Fibroblast of skin of abdomen (primary cell): Measurements from ENCODE around the gene ZNF333.
"Not testable (repeated sequence)": the region's sequence is repeated elsewhere in the genome, so short reads cannot be mapped to it uniquely, and the experiment has no call there.

Experiments
- DNase-seq: peaks from one replicate; pipeline ENCODE4 v3.0.0-alpha.2; 2013

The ZNF333 gene

GRCh38 chr19:14769201-14769600 lies 79.4 kb downstream of the ZNF333 start:
- no peak for DNase-seq

GRCh38 chr19:14770136-14770535 lies 80.3 kb downstream of the ZNF333 start:
- DNase-seq, result no peak

GRCh38 chr19:14770944-14771839 lies 81.3 kb downstream of the ZNF333 start:
- DNase-seq, result no peak

GRCh38 chr19:14772467-14772866 lies 82.6 kb downstream of the ZNF333 start:
- no peak for DNase-seq

GRCh38 chr19:14772995-14773394 lies 83.1 kb downstream of the ZNF333 start:
- no peak for DNase-seq

GRCh38 chr19:14773722-14774121 lies 83.9 kb downstream of the ZNF333 start:
- not testable (repeated sequence) for DNase-seq

GRCh38 chr19:14774373-14774772 lies 84.5 kb downstream of the ZNF333 start:
- no peak for DNase-seq

GRCh38 chr19:14775326-14775725 lies 85.5 kb downstream of the ZNF333 start:
- not testable (repeated sequence) for DNase-seq

GRCh38 chr19:14775869-14776586 lies 86.2 kb downstream of the ZNF333 start:
- DNase-seq, result no peak

- DNase-seq, result not testable (repeated sequence)
Observed at GRCh38 chr19:14777645-14778044, 87.8 kb downstream of the ZNF333 start.

- DNase-seq, result not testable (repeated sequence)
Observed at GRCh38 chr19:14778110-14778845, 88.4 kb downstream of the ZNF333 start, which contains the start of gene ADGRE2. Gene ADGRE2, minus strand, starts transcription at chr19:14778560. Its CDS starts 1,804 bp downstream, at chr19:14776756.

GRCh38 chr19:14779151-14779550 lies 89.3 kb downstream of the ZNF333 start:
- no peak for DNase-seq

- not testable (repeated sequence) for DNase-seq
Observed at GRCh38 chr19:14780622-14781225, 90.9 kb downstream of the ZNF333 start.

GRCh38 chr19:14781713-14782536 lies 92.1 kb downstream of the ZNF333 start:
- DNase-seq, result not testable (repeated sequence)

- DNase-seq, result no peak
Observed at GRCh38 chr19:14782626-14783409, 93.0 kb downstream of the ZNF333 start.
